HK-2 (cell line): Measurements from ENCODE around the gene TWF2.

Experiments
- DNase-seq: peaks from one replicate; pipeline ENCODE4 v3.0.0-alpha.2; 2018; ENCODE audit not compliant: unreplicated experiment

TWF2 gene

GRCh38 chr3:52257911-52258310 is 19.0 kb upstream of the TWF2 start:
- no peak for DNase-seq

DNA sequence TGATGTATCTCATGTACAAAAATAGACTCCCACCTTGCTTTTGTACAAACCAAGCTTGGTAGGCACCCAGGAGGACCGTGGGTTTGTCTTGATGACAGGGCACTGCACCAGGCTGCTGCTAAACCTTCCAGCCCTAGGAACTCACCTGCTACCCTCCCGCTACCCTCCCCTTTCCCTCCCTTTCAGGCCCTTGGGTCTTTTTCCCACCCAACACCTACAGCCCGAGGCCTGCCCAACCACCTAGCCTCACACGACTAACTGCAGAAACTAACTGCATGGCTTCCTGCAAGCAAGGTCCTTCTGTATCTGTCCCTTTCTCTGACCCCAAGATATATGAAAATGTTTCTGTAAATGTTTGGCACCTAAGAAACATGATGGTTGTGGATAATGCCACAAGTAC is 17.7 kb upstream of the TWF2 start:
- no peak for DNase-seq

- no peak for DNase-seq
Observed at GRCh38 chr3:52256159-52256558, 17.2 kb upstream of the TWF2 start.

DNA sequence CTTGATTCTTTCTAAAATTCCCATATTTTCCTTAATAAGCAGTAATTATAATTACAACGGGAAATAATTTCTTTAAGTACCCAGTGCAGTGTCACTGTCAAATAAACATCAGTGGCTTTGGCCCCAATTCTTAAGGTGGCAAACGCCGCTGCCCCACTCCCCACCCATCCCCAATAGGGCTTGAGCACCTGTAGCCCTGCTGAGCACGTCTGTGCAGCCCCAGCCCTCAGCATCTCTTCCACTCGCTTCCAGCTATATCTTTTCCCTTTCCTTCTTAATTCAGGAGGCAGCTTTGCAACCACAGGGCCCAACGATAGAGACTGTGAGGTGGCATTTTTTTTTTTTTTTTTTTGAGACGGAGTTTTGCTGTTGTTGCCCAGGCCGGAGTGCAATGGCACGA is 15.7 kb upstream of the TWF2 start:
- no peak for DNase-seq

- no peak for DNase-seq
Observed at GRCh38 chr3:52253314-52254304, 14.7 kb upstream of the TWF2 start.

DNA sequence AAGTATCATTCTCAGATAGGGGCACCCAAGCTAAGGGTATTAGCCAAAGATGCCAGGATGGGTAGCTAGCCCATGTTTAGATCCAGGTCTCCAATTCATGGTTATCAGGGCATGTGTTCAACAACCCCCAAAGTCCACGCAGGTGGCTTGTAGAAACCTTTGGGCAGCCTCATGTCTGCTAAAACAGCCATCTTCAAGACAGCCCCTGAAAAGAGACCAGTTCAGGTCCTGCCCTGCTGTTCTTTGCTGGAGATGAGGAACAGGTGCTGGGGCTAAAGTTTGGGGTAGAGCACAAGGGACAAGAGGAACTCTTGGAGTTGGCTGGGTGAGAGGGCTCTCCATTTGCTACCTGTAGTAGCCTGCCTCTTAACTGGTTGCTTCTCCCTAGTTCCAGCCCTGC is 11.2 kb upstream of the TWF2 start:
- no peak for DNase-seq

DNA sequence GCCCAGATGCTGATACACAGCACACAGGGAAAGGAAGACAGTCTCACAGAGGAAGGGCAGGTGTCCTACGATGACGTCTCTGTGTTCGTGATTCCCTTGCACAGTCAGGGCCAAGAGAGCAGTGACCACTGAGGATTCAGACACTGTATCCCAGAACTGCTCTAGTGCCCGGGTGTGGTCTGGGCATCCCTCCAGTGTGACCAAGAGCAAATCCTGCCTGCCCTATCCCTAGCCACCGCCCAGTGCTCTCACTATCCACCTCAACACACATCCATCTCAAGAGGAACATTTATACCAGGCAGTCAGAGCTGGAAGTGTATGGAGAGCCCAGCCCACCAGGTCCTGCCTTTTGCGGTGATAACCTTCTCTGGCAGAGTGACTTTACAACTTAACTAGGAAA is 10.7 kb upstream of the TWF2 start:
- no peak for DNase-seq

DNA sequence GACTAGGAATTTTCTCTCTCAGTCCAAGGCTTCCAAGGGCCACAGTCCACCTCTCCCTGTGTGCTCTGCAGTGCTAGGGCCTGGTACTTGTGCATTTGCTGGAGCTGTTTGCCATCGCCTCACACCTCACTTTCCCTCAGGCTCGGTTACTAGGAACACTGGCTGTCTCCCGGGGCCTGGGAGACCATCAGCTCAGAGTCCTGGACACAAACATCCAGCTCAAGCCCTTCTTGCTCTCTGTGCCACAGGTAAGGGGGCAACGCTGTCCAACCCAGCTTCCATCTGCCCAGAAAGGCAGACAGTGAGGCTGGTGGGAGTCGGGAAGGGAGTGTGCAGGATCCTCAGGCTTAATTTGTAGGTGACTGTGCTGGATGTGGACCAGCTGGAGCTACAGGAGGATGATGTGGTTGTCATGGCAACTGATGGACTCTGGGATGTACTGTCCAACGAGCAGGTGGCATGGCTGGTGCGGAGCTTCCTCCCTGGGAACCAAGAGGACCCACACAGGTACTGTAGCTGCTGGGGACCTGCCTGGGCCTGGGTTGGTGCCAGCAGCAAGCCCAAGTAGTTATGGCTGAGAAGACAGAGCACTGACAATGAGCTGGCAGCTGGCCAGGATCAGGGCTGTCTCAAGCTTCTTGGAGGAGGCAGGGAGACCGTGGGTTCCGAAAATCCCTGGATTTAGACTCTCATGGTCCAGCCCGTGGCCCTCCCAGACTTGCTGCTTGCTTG is 10.0 kb upstream of the TWF2 start:
- DNase-seq, result no peak

GRCh38 chr3:52248165-52248541 is 9.2 kb upstream of the TWF2 start:
- DNase-seq, result no peak

DNA sequence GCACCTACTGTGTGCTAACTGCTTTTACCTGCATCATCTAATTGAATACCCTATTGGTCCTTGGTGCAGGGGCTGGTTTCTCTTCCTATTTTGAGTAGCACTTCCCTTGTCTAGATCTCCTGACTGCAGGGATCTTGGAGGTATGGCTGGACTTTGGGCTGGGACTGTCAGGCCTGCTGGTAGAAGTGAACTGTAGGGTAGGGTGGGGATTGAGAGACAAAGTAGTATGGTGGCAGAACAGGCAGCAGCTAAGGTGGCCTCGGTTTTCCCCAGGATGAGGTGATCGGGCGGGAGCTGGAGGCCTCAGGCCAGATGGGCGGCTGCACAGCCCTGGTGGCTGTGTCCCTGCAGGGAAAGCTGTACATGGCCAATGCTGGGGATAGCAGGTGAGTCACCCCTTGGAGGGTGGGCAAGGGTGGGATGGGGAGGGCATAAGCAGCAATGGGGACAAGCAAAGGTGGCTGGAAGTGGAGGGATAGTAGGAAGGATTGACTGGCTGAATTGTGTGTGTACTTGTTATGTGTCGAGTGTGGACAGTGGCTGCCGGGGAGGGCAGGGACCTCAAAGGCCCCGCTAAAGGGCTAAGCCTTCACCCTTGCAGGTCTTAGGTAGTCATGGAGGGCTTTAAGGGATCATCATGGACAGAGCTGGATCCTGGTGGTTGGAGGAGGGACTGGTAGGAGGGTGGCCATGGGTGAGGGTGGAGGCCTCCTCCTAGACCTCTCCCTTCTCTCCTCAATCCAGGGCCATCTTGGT is 8.6 kb upstream of the TWF2 start:
- no peak for DNase-seq

- DNase-seq, result no peak
Observed at GRCh38 chr3:52246728-52247408, 7.9 kb upstream of the TWF2 start.

- DNase-seq, result no peak
Observed at GRCh38 chr3:52246264-52246620, 7.3 kb upstream of the TWF2 start.

DNA sequence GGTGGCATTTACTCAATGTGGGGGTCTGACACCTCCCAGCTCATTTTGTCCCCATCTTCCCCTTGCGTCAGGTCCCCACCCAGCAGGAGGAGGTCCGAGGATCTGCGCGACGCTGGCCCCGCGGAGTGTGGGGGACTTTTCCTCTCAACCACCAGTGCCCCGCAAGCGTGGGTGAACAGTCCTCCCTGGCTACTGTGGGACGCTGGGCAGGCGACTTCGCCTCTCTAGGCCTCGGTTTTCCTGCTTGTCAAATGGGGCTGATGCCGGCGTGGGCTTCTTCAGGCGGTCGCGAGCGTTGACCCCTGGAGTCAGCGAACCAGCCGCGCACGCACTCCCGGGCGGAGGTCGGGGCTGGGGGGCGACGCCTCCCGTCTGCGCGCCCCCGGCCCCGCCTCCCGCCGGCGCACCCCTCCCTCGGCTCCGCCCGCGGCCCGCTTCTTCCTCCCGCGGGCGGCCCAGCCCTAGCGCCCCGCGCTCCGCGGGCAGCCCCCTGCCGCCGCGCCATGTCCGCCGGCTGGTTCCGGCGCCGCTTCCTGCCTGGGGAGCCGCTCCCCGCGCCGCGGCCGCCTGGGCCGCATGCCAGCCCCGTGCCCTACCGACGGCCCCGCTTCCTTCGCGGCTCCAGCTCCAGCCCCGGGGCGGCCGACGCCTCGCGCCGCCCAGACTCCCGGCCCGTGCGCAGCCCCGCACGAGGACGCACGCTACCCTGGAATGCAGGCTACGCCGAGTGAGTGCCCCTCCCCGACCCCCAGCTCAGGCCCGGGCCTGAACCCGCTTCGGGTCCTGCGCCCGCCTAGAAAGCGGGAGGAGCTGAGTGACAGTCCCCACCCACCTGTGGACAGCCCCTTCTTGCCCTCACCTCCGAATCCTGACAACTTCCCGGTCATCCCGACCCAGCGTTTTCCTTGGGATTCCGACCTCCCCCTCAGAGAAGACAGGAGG is 6.6 kb upstream of the TWF2 start, which contains the start of gene PPM1M:
Gene PPM1M (plus strand): TSS at position 438 of the 942 bp plus-strand sequence. CDS start 66 bp downstream, at position 504.
- DNase-seq, result peak; percentile 41

DNA sequence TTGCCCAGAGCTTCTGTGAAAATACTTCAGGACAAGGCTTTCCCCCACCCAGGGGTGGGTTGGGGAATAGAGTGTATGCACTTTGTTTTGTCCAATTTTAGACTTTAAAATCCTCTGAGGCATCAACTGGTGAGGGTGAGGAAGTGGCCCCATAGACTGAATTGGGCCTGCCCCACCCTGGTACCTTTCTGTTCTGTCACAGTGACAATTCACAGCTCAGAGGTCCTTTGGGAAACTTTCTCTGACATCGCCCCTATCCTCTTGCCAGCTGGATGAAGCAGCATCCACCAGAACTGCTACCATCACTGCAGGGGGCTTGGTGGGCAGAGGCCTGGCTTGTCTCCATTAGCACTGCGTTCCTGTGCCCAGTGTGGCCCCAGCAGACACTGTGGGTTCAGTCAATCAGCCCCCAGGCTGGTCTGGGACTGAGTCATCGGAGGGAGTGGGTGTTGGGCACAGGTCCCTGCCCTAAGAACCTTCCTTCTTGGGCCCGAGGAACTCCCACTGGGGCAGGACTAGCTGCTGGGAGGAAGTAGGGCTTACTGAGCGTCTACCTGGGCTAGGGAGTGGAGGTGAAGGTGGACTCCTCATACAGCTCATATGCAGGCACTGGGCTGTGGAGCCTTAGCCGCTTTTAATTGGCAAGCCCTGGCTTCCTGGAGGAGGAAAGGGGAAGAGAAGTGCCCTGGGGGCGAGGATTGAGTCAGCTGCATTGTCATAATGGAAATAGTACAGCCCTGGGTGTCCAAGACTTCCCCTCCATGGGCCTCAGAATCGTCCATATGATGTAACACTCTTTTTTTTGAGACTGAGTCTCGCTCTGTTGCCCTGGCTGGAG is 5.1 kb upstream of the TWF2 start:
- no peak for DNase-seq

GRCh38 chr3:52242039-52242438 is 3.1 kb upstream of the TWF2 start:
- DNase-seq, result no peak

- no peak for DNase-seq
Observed at GRCh38 chr3:52240886-52241370, 2.0 kb upstream of the TWF2 start.

DNA sequence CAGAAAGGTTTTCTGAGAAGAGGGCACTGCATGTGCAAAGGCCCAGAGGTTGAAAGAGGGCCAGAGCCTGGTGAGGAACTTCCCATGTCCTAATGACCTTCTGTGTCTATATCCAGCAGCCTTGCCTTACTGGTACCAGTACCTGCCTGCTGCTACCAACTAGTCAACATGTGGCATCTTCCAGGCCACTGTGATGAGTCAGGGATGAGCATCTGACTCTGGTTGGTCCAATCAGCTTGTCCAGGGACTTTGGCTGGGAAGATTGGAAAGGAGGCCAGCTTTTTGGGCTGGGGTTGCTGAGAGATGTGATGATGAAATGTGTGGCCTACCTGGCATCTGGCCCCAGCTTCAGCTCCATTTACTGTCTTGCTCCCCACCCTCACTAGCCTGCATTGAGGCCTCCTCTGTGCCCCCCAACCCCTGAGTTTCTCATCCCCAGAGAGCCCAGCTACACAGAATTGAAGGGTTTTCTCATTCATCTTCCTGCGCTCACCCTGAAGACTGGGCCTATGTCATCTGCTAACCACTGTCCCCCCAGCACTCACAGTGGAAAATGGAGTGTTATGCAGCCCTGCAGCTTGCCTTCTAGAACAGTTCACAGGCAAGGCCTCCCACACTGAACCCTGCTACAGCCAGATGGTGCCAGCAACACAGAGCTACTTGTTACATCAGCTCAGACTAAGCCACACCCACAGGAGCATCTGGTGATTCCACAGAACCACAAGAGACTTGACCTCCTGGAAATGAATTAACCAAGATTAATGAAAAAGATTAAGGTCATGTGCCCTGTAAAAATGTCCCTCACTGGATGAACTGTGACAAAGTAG is 1.3 kb upstream of the TWF2 start:
- DNase-seq, result no peak

DNA sequence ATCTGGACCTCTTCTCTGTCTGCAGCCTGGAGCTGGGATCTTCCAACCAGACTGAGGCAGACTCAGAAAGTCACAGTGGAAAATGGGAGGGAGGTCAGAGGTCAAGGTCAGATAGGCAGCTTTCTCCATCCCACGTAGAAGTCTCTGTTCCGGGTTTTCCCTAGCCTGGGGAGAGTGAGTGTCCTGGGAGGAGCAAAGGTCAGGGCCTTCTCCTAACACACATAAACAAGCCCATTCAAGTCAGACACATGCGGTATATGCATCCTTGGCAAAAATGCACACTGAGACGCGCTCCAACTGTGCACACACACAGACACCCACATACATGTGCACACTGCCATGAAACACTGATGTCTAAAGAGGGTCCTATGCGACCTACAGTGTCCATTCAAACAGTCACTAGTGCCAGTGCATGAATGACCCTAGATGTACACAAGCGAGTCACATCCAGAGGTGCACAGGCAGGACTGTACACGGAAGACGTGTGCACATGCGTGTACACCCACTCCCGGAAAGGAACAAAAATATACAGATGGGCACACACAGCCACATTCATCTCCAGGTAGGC is 681 bp downstream of the TWF2 start:
- DNase-seq, result no peak
